KG1 (cell line): Measurements from ENCODE around the gene DIS3L2.

Experiments used
- DNase-seq: peaks from one replicate; lab custom pipeline; 2025; lab: John Stamatoyannopoulos, UW

DIS3L2 gene

DNA sequence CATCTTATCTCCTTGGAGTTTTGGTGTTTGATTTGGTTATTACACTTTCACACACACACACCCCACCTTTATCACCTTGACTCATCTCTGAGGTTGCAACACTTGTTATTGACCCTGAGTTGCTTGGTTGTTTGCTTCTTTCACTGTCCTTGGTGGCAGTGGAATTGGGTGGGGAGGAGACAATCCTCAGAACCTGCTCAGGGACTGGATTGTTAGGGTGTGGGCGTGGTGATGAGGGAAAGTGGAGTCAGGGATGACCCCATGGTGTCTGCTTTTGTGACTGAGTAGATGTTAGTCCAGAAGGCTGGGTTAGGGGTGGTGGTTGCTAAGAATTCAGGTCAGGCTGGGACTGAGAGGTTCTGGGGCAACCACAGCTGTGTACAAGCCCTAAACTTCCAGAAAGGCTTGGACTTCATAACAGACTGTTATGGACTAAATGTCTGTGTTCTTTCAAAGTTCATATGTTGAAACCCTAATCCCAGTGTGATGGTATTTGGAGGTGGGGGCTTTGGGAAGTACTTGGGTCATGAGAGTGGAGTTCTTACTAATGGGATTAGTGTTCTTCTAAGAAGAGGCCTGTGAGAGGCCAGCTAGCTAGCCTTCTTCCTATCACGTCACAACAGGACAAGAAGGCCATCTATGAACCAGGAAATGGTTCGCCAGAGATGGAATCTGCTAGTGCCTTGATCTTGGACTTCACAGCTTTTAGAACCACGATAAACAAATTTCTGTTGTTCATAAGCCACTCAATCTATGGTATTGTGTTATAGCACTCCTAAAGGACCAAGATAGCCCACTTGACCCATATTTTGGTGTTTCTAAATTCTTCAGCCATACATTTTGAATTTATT, 3.4 kb upstream of the DIS3L2 start:
- DNase-seq: no peak

- DNase-seq: no peak
Observed at GRCh38 chr2:231960810-231961348, 634 bp upstream of the DIS3L2 start.

- DNase-seq: no peak
Observed at GRCh38 chr2:231965102-231965501, 3.6 kb downstream of the DIS3L2 start.

DNA sequence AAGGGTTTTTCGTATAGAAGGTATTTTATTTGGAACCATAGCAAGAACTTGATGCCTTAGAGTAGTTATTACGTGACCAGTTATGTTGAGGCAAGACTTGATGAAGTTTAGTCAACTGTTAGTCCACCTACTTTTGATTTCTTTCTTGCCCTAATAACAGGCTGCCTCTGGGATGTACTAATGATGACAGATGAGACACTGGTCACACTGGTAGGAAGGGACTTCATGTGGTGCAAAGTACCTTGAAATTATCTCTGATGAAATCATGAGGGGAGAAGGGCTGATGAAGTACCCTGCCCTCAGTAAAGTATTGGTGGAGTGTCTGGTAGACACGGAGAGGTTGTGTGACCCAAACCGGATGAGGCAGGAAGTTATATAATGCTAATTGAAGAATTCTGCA, 5.4 kb downstream of the DIS3L2 start:
- DNase-seq: no peak

DNA sequence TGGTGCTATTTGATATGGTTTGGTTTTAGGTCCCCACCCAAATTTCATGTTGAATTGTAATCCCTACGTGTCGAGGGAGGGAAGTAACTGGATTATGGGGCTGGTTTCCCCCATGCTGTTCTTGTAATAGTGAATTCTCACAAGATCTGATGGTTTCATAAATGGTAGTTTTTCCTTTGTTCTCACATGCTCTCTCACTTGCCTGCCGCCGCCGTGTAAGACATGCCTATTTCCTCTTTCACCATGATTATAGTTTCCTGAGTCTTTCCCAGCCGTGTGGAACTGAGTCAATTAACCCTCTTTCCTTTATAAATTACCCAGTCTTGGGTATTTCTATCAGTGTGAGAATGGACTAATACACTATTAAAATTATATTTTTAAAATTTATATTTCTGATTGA, 7.3 kb downstream of the DIS3L2 start:
- no peak for DNase-seq

DNA sequence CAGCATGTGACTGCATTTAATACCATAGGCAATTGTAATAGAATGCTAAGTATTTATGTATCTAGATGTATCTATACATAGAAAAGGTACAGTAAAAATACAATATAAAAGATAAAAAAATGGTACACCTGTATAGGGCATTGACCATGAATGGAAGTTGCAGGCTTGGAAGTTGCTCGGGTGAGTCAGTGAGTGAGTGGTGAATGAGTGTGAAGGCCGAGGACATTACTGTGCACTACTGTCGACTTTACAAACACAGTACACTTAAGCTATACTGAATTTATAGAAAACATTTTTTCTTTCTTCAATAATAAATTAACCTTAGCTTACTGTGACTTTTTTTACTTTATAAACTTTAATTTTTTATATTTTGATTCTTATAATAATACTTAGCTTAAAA, 8.9 kb downstream of the DIS3L2 start:
- DNase-seq: no peak

DNA sequence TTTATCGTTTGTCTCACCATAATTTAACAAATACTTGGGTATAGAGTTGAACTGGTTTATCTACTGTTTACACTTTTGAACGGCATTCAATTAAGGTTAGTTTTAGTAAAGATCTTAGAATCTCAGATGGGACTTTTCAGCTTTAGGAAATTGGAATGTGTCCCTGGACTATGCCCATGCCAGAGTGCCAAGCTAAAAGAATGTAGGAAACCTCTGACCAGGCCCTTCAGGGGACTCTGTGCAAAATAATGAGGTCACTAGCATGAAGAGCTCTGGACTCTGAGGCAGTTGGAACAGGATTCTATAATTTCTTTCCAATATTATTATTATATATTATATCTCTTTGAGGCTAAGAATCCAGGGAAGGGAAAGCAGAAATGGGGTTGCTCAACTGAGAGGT, 13.5 kb downstream of the DIS3L2 start:
- no peak for DNase-seq

DNA sequence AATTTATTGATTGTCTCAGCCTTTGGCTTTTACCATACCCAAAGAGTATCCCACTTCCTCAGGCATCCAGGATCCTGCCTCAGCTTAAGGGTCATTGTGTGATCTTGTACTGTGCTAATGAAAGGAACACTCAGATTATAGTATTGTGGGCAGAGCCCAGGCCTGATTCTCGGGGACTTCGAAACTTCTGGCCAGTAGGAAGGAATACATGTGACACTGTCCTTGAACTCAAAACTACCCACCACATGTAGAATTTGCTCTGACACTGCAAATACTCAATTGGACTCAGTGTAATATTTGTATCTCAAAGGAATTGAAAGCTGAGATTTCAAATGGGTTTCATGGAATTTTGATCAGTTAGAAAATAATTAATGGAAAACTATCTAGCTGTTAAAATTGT, 15.9 kb downstream of the DIS3L2 start:
- DNase-seq: no peak

- DNase-seq: no peak
Observed at GRCh38 chr2:231984992-231985391, 23.5 kb downstream of the DIS3L2 start.

- DNase-seq: no peak
Observed at GRCh38 chr2:231985823-231986261, 24.3 kb downstream of the DIS3L2 start.

- DNase-seq: no peak
Observed at GRCh38 chr2:231987124-231987727, 25.7 kb downstream of the DIS3L2 start.

- no peak for DNase-seq
Observed at GRCh38 chr2:231988179-231988866, 26.8 kb downstream of the DIS3L2 start.

GRCh38 chr2:231991664-231992063, 30.2 kb downstream of the DIS3L2 start:
- DNase-seq: no peak

DNA sequence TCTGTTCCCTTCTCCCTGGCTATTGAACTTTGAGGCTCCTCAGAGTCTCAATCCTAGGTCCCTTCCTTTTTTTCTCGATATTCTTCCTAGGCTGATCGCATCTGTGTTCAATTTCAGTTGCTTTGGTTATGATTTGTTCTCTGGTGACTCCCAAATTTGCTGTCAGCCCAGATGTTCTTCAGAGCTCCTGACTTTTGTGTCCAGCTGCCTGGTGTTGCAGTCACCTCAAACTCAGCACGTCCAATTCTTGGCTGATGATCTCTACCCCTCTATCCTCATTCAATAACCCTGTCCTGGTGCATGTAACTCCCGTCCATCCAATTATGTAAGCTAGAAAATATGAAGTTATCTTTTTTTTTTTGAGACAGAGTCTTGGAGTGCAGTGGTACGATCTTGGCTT, 31.4 kb downstream of the DIS3L2 start:
- no peak for DNase-seq

DNA sequence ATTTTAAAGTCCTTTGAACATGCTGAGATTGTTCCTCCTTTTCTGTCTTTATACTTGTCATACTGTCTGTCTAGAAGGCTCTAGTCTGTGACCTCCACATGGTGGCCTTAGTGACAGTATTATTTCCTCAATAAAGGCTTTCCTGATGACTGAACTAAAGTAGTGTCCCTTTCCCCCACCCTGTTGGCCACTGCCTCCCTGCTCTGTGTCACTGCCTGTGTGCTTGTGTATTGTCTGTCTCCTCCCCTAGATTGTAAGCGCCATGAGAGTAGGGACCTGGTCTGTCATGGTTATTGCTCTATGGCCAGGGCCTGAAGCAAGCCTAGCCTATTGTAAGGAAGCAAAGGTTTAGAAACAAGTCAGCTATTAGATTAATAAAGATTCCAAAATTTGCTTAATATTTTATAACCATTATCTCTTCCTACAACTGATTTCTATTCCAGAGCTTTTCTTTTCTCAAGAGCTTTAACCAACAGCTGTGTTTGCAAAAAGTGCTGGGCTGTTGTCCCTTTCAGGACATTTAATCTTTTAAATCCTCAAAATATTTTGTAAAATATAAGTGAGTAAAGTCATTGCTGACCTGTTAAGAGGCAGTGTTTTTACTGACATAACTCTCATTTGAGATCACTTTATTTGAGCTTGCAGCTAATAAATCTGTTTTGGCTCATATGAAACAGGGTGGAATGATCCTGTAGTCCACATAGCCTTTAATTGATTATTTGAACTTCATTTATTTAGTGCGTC, 35.5 kb downstream of the DIS3L2 start:
- no peak for DNase-seq

- DNase-seq: no peak
Observed at GRCh38 chr2:231998046-231998445, 36.5 kb downstream of the DIS3L2 start.

- no peak for DNase-seq
Observed at GRCh38 chr2:232000439-232000838, 38.9 kb downstream of the DIS3L2 start.

- DNase-seq: no peak
Observed at GRCh38 chr2:232001073-232001472, 39.6 kb downstream of the DIS3L2 start.

DNA sequence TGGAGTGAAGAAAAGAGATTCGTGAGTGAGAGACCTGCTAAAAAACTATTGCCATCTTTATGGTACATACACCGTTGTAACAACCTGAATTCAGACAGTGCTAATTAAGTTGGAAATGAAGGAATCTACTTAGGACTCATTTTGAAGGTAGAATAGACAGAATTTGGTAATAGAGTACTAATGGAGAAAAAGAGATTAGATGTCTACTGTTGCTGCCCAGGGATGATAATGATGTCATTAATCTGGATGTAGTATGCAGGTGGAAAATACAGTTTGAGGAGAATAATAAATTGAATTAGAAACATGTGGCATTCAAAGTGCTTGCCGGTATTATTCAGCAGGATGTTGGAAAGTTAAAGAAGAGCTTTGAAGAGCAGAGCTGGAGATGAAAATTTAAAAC, 44.7 kb downstream of the DIS3L2 start:
- DNase-seq: no peak

GRCh38 chr2:232008907-232009638, 47.6 kb downstream of the DIS3L2 start:
- DNase-seq: no peak

DNA sequence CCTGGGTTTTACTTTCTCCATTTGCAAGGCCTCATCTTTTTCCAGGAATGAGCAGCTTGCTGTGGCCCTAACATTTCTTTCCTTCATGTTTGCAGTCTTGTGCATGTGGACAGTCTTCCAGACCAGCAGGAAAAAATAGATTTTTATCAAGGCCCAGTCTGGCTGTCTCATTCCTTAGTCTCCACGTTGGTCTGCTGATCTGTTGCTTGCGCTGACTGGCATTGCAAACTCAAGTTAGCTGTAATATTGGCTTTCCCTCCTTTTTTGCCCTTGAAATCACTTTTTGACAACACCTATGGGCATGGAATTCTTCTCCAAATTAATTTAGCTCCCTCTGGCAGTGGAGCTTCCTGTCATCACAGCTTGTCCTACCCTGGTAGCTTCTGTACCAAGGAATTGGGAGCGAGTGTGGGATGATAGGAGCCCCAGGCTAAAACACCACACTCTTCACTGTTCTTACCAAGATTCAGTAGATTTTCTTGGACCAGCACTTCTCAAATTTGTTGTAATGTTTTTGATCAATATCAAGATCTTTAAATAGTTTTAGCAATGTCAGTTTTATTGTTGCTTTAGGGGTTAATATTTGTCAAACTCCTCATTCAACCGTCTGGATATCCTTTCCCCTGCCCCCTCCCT, 48.2 kb downstream of the DIS3L2 start:
- DNase-seq: no peak
